ENCODE data around the gene LIPK.
"Not testable (repeated sequence)": the region's sequence is repeated elsewhere in the genome, so short reads cannot be mapped to it uniquely, and the experiment has no call there.

The LIPK gene, protein sequence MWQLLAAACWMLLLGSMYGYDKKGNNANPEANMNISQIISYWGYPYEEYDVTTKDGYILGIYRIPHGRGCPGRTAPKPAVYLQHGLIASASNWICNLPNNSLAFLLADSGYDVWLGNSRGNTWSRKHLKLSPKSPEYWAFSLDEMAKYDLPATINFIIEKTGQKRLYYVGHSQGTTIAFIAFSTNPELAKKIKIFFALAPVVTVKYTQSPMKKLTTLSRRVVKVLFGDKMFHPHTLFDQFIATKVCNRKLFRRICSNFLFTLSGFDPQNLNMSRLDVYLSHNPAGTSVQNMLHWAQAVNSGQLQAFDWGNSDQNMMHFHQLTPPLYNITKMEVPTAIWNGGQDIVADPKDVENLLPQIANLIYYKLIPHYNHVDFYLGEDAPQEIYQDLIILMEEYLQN

DNA sequence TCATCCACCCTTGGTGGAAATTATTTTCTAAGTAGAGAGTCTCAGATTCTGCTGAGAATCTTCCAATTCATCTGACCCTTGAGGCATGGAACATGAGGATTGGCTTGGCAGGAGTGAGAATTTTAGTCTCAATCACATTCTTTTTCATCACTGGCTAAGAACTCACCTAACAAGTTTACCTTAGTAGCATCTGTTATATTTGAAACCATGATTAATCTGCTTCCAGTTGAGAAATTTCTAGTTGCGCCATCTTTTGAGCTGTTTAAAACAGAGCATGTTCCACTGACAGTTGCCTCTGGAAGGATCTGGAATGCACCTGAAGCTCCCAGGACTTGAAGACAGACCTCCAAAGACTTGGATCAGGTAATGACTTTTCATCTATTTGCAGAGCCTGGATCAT, at the start of gene LIPK:
Gene LIPK, plus strand, starts transcription at position 292 of the 400 bp plus-strand sequence. CDS start 18,295 bp downstream, outside the sequence.
- in situ Hi-C loops (cut with MboI; ENCODE audit: low sequenced_read_pairs): no loop called here

DNA sequence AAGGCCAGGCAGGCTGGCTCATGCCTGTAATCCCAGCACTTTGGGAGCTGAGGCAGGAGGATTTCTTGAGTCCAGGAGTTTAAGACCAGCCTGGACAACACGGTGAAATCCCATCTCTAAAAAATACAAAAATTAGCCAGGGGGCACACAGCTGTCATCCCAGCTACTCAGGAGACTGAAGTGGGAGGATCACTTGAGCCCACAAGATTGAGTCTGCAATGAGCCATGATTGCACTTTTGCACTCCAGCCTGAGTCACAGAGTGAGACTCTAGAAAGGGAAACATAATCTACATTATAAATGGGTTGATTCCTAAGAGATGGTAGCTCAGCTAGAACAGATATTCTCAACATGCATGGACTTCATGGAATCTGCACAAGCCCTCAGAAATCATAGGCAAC, 48.1 kb upstream of the LIPK start:
- in situ Hi-C loops (cut with MboI; ENCODE audit: low sequenced_read_pairs): no loop called here

DNA sequence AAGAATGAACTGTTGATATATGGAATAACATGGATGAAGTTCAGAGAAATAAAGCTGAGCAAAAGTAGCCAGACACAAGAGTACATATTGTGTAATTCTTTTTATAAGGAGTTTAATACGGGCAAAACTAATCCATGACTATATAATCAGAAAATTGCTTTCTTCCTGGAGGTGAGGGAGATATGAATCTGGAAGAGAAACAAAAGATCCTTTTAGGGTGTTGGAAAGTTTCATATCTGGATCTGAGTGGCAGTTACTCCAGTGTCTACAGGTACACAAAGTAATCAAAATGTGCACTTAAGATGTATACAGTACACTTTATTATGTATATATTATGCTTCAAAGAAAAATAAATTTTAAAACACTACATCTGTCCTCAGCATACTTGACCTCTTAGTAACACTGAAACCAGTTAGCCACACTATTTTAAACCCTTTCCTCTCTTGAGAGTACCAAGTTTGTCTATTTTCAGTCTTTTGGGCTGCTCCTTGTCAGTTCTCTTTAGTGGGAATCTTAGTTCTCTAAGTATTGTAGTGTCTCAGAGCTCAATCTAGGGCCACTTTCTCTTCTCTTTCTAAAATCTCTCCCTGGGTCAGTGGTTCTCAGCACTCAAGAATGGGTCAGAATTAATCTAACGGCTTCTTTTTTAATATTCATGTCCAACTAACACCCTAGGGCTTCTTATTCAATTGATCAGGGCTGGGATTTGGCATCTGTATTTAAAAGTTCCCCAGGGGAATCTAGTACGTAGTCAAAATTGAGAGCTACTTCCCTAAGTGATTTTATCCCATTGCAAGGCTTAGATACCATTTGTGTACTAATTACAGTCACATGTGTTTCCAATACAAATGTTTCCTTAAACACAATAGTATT, 46.1 kb upstream of the LIPK start:
- in situ Hi-C loops (cut with MboI; ENCODE audit: low sequenced_read_pairs): no loop called here

DNA sequence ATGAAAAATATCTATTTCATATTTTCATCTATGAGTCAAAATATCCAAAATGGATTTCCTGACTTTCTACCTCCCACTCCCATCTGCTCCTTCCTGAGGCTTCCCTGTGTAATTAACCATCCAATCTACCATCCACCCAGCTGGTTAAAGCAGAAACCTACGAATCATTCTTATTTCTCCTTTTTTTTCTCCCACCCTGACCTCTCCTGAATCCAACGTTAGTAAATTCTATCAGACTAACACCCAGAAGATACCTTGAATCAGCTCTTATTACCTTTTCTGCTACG, 45.5 kb upstream of the LIPK start:
- in situ Hi-C loops (cut with MboI; ENCODE audit: low sequenced_read_pairs): no loop called here

DNA sequence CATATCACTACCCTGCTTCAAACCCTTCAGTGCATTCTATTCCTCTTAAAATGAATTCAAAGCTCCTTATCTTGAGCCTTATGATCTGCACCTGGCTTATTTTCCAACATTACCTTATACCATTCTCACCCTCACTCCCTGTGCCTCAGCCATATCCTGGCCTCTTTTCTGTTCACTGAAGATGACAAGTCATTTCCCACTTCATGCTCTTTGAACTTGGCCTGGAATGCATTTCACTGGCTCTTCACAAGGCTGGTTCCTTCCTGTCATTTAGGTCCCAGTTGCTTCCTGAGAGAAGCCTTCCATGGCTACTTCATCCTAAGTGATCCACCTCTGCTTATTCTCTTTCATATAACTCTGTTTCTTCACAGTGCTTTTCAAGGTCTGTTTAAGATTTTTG, 45.0 kb upstream of the LIPK start:
- in situ Hi-C loops (cut with MboI; ENCODE audit: low sequenced_read_pairs): no loop called here

DNA sequence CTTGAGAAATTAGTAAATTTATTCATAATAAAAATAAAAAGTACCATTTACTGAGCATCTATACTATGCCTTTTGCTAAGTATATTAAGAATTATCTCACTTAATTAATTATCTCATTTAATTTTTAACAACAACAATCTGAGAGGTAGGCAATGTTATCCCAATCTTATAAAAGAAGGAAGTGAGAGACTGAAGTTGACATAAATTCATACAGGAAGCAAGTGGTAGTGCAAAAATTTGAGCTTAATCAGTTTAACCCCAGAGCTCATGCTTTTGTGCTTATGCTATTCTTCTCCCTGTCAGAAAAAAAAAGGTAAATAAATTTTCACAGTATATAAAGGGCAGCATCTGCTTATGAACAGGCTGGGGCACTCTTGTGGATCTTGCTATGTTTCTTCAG, 44.5 kb upstream of the LIPK start:
- in situ Hi-C loops (cut with MboI; ENCODE audit: low sequenced_read_pairs): no loop called here

DNA sequence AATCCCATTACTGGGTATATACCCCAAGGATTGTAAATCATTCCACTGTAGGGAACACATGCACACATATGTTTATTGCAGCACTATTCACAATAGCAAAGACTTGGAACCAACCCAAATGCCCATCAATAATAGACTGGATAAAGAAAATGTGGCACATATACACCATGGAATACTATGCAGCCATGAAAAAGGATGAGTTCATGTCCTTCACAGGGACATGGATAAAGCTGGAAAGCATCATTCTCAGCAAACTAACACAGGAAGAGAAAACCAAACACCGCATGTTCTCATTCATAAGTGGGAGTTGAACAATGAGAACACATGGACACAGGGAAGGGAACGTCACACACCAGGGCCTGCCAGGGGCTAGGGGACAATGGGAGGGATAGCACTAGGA, 42.9 kb upstream of the LIPK start:
- in situ Hi-C loops (cut with MboI; ENCODE audit: low sequenced_read_pairs): not testable (repeated sequence)

DNA sequence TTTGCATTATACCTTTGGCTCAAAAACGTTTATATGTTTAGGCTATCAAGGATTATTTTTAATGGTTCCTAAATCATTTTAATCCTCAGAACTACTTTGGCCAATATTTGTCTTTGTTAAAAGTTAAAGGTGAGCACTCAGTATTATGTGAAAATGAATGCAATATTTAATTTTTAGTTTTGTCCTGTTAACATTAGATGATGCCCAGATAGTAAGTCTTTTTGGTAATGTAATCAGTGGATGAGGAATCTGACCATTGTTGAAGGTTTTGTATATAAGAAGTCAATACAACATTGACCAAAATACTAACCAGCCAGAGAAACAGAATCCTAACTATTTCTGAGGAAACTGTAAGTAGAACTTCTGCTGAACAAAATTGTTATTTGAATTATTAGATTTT, 41.9 kb upstream of the LIPK start, which contains the start of gene LIPF:
Gene LIPF, plus strand, starts transcription at position 301 of the 400 bp plus-strand sequence. CDS start 2,856 bp downstream, outside the sequence.
- in situ Hi-C loops (cut with MboI; ENCODE audit: low sequenced_read_pairs): no loop called here

DNA sequence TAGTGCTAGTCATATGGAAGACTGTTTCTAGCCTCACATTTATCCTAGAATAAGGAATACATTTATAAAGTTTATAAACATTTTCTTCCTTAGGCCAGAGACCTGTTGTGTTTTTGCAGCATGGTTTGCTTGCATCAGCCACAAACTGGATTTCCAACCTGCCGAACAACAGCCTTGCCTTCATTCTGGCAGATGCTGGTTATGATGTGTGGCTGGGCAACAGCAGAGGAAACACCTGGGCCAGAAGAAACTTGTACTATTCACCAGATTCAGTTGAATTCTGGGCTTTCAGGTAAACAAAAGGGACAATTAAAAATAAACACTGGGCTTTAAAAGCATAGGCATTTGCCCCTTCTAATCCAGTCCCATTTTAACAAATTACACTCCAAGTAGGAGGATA, 37.6 kb upstream of the LIPK start:
- in situ Hi-C loops (cut with MboI; ENCODE audit: low sequenced_read_pairs): no loop called here

DNA sequence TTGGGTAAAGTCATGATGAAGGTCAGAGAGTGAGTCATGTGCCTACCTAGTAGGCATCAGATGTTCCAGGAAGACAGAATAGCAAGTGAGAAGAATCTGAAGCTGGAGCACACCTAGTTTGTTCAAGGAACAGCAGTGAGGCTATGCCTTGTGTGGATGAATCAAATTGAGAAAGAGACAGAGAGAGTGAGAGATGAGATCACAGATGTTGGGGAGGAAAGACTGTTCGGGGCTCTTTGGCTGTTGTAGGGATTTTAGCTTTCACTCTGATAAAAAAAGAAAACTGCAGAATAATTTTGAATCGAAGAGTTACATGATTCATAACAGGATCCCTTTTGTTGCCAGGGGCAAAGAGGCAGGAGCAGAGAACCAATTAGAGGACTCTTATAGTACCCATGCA, 35.6 kb upstream of the LIPK start:
- in situ Hi-C loops (cut with MboI; ENCODE audit: low sequenced_read_pairs): no loop called here

DNA sequence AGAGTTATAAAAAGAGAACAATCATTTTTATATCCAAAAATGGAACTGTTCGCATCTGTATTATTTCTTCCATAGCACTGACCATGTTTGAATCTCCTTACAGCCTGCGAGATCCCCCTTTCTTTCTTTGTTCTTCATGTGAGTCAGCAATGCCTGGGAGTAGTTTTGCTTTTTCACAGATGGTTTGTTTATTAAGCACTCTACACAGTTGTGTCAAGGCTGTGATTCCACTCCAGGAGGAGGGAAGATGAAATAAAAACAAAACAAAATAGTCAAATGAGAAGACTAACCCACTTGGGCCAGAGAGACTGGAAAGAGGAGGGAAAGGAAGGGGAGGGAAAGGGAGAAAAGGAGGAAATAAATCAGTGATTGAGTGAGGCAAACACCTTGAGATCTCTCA, 34.0 kb upstream of the LIPK start:
- in situ Hi-C loops (cut with MboI; ENCODE audit: low sequenced_read_pairs): no loop called here

DNA sequence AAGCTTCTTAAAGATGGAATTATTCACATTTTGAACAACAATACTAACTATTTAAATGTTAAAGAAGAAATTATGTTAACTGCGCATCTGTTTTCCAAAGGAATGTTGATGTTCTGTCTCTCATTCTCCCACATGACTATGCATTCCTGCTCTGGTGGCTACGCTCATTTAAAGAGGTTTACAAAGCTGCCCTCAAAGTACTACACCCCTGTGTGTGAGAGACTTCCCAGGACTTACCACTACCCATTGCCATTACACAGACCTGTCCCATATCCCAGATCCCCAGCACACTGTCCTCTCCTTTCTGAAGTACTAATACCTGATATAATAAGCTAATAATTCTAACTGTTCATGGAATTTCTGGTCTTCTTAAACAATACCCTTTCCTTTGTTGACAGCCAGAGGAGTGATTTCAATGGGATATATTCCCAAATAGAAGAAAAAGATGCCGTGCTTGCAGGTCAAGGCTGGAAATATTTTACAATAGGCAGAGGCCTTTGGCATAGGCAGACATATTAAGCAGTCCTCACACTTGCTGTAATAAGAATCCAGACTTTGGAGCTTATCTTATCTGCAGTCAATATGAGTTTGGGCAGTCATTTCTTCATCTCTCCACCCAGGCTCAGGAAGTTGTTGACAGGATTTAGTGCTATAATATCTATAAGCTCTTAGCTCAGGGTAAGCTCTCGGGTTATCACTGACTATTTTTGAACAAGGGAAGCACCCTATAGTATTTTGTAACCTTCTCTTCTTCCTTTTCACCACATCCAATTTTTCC, 29.6 kb upstream of the LIPK start:
- in situ Hi-C loops (cut with MboI; ENCODE audit: low sequenced_read_pairs): no loop called here

DNA sequence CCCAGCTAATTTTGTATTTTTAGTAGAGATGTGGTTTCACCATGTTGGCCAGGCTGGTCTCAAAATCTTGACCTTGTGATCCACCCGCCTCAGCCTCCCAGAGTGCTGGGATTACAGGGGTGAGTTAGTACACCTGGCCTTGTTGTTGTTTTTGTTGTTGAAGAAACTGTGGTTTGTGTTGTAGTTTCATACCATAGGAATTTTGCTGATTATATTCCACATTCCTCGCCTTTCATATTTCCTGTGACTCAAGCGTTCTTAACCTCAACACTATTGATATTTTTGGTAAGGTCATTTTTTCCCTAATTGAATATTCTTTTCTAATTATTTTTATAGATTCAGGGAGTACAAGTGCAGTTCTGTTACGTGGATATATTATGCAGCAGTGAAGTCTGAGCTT, 25.1 kb upstream of the LIPK start:
- in situ Hi-C loops (cut with MboI; ENCODE audit: low sequenced_read_pairs): no loop called here

DNA sequence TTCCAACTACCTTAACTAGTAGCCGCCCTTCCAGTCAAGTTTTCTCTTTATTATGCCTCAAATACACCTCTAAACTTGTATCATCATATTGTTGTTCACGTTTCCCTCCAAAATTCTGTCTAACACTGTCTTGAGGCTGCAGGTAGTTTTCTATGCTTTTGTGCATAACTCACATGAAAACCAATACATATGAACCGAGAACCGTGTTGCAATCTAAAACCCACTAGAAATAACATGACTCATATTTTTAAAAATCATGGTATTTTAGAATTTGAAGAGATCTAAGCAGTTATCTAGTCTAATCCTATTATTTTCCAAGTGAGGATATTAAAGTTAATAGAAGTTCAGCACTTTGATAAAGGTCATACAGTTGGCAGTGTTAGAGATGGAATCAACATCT, 23.6 kb upstream of the LIPK start:
- in situ Hi-C loops (cut with MboI; ENCODE audit: low sequenced_read_pairs): no loop called here

DNA sequence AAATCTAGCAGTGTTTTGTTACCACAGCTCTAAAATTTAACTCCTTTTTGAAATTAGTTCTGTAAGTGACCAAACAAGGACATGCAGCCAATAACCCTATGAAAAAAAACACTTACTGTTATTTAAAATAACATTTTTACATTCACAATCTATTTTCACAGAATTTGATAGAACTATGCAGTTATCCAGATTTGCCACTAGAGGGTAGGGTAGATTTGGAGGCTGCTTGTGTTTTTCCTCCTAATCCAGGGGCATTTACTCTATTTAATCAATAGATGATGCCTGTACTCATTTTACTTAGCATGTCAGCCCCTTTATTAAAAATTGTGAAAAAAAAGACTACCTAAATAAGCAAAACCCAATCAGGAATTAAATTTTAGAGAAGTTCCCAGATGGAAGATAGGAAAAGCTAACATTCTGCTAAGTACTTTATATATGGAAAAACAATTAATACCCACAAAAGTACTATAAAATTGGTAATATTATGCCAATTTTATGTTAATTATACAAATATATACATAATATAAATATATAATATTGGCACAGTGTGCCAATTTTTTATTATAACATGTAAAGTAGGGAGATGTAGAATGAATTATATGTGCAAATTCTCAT, 18.1 kb upstream of the LIPK start:
- in situ Hi-C loops (cut with MboI; ENCODE audit: low sequenced_read_pairs): no loop called here

DNA sequence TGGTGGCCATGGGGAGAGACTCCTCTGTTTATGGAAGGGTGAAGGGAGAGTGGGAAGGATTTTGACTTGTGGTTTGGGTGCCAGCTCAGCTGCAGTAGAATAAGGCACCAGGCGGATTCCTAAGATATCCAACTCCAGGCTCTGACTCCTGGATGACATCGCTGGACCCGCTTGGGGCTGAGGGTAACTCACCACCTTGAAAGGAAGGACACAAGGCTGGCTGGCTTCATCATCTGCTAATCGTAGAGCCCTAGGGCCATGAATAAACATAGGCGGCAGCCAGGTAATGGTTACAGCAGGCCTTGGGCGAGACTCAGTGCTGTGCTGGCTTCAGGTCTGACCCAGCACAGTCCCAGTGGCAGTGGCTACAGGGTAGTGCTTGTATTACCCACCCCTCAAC, 16.7 kb upstream of the LIPK start:
- in situ Hi-C loops (cut with MboI; ENCODE audit: low sequenced_read_pairs): no loop called here

DNA sequence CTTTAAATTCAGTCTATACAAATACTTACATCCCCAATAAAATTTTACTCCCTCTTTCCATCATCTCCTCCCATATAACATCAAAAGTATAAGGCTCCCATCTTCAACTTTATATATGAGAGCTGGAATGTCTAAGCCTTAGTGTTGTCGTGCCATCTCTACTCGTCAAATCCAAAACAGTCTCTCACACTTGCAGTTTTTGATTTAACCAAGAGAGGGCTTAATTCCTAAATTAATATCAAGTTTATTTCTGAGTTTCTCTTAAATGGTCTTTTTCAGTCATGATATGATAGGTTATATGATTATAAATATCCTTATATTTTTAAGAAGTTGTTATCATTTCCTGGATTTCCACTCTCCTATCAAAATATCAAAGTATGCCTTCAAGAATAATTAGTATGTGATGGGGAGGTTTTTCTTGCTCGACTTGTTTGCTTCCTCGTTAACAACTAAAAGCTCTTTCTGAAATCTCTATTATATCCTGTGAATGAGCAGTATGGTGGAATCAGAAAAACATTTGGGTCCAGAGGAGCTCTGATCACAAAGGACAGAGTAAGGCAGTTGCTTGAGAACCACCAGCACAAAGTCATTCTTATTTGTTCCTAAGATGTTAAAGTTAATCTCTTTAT, 12.5 kb upstream of the LIPK start:
- in situ Hi-C loops (cut with MboI; ENCODE audit: low sequenced_read_pairs): no loop called here

DNA sequence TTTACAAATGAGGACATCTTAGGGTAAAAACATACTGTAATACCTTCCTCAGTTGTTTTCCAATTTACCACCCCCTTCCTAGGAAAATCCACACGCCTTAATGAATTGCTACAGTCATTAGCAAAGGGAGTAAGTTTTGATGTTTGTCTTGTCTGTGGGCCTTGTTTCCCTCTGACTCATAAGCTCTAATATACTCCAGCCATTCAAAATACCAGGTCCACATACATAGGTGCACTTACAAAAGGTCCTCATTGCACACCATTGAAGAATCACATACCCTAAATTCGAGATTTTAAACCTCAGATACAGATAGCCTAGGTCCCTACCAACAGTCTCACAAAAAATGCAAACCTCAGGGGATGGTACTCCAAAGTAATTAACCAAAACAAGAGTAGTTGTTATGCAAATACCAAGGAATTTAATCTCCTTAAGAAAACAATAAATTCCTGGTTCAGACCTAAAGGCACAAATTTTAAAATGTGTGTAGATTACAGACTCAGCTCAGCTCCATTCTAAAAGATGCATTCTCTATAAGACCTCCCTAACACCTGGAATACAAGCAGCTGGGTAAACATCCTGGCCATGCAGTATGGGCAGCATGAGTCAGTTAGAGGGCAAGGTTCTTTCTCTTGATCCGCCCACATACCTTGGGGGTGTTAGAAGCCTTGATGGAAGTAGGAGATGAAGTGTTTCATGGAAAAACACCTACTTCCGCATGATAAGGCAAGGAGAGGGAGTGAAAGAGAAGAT, 3.0 kb upstream of the LIPK start:
- in situ Hi-C loops (cut with MboI; ENCODE audit: low sequenced_read_pairs): no loop called here

DNA sequence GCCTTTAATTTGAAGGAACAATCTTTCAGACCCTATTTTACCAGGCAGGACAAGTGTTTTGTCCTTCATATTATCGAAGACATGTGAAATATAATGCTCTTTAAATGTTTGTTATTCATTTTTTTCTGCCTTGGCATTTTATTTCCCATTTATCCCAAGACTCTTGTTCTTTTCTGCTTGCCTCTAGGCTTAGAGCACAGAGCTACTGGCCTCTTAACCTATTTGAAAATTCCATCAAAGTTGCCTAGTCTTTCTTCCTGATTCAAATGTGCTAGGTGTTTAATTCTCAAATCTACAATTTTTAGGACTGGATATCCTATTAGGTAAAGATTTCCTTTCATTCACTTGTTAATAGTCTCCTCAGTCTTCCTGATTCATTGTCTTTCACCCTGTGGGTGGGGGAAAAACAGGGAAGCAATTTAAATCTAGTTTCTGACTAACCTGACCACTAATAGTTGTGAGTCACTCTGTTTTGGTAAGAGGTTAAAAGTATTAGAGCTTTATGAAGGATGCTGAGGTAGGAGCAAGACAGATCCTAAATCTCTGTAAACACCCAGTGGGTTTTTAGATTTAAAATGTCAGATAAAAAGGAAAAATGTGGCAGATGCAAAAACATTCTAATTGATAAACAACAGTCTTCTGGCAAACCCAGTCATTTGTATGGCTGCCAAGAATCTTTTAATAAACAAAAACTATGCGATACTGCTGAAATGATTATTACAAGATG, 1.5 kb downstream of the LIPK start:
- in situ Hi-C loops (cut with MboI; ENCODE audit: low sequenced_read_pairs): no loop called here
